ENCODE measurements around the gene PRRC1. TPM values are rescaled to one million over a fixed set of nuclear protein-coding genes. Genes with fewer than 3 reads are reported as not detected.

PRRC1 gene
- 37.9 to 51.6 TPM (median 48.8 TPM) in 5 replicates for total RNA-seq (2022; extraction: Qiagen RNA extraction; ENCODE audit: low read depth)

GRCh38 chr5:127517480-127518318 is at the start of gene PRRC1:
TSS of gene PRRC1 (plus strand) at chr5:127517640. CDS start at chr5:127523480, 5,840 bp downstream.

Other genes starting within 250 kb of the PRRC1 start
- not detected in 5 replicates for gene MEGF10, start 226.8 kb upstream of the PRRC1 start, total RNA-seq (2022; extraction: Qiagen RNA extraction; ENCODE audit: low read depth)
- not detected in 5 replicates for gene CTXN3, start 131.4 kb downstream of the PRRC1 start, total RNA-seq (2022; extraction: Qiagen RNA extraction; ENCODE audit: low read depth)
- not detected in 5 replicates for gene CCDC192, start 185.8 kb downstream of the PRRC1 start, total RNA-seq (2022; extraction: Qiagen RNA extraction; ENCODE audit: low read depth)

Data from A549 treated with RU486 at 1 μM for 4 hours (cell line).